ENCODE results near the gene AHDC1. TPM values are rescaled to one million over a fixed set of nuclear protein-coding genes. Genes with fewer than 3 reads are reported as not detected.

Gene AHDC1
- total and polyA plus RNA-seq, 2 donors (not counting 1 experiment from before 2014, with no cell fraction given): 4.2 to 6.9 TPM

GRCh38 chr1:27559466-27560030 is 44.4 kb downstream of the AHDC1 start:
- Histone ChIP-seq H3K4me2 (ENCODE audit: extremely low read depth, insufficient read depth, low read length) (no peak overlapping the region), H3K4me3 (replicated peaks in 1 of 4; ENCODE audit: control extremely low read depth in 1 of 4, insufficient read depth in 1 of 4, low read depth in 3 of 4, low read length in 4 of 4) (no peak overlapping the region), H3K27ac (ENCODE audit: insufficient read depth, low read length) (no peak overlapping the region), H3K9ac (ENCODE audit: insufficient read depth, low read length) (no peak overlapping the region), H3K79me2 (ENCODE audit: control insufficient read depth, insufficient read depth, low read length) (peaks cover 29% of the 10 kb centered on the region), H2AFZ (ENCODE audit: low read length) (no peak overlapping the region), H3K4me1 (ENCODE audit: control insufficient read depth, extremely low read depth, insufficient read depth, low read length) (peaks cover 71% of the 10 kb centered on the region), H4K20me1 (ENCODE audit: control insufficient read depth, extremely low read depth, insufficient read depth, low read length) (no peaks in the 10 kb centered on the region), H3K9me3 (ENCODE audit: control insufficient read depth, insufficient read depth, low read depth, low read length) (no peaks in the 10 kb centered on the region), H3K36me3 (ENCODE audit: control insufficient read depth, insufficient read depth, low read length) (no peaks in the 10 kb centered on the region), H3K27me3 (ENCODE audit: control insufficient read depth, insufficient read depth, low read length) (no peaks in the 10 kb centered on the region)
- no peak for DNase-seq (ENCODE audit: low read depth in 2 of 2)
- TF ChIP-seq EZH2 (IDR thresholded peaks at IDR 0.05; ENCODE audit: low read length, missing control alignments) (no peak), CTCF (conservative IDR thresholded peaks at IDR 0.05 in 1 of 2, IDR thresholded peaks at IDR 0.05 in 1 of 2; ENCODE audit: low read depth in 1 of 2, low read length in 2 of 2) (no peak)

- no peak overlapping the region for H3K4me3 ChIP-seq (replicated peaks in 1 of 4; ENCODE audit: control extremely low read depth in 1 of 4, insufficient read depth in 1 of 4, low read depth in 3 of 4, low read length in 4 of 4)
- DNase-seq (ENCODE audit: low read depth in 2 of 2): peak in 1 of 2 donors; percentile 48
- no peaks in the 10 kb centered on the region for H3K9me3 ChIP-seq (ENCODE audit: control insufficient read depth, insufficient read depth, low read depth, low read length)
- H3K4me2 ChIP-seq (ENCODE audit: extremely low read depth, insufficient read depth, low read length): peak overlapping the region; percentile 51
- peaks cover 17% of the 10 kb centered on the region for H3K79me2 ChIP-seq (ENCODE audit: control insufficient read depth, insufficient read depth, low read length)
- H3K27ac ChIP-seq (ENCODE audit: insufficient read depth, low read length): peak overlapping the region; percentile 47
- TF ChIP-seq EZH2 (IDR thresholded peaks at IDR 0.05; ENCODE audit: low read length, missing control alignments): no peak
- no peak for TF ChIP-seq CTCF (conservative IDR thresholded peaks at IDR 0.05 in 1 of 2, IDR thresholded peaks at IDR 0.05 in 1 of 2; ENCODE audit: low read depth in 1 of 2, low read length in 2 of 2)
- no peak overlapping the region for H2AFZ ChIP-seq (ENCODE audit: low read length)
- H3K27me3 ChIP-seq (ENCODE audit: control insufficient read depth, insufficient read depth, low read length): no peaks in the 10 kb centered on the region
- peaks cover 53% of the 10 kb centered on the region for H3K4me1 ChIP-seq (ENCODE audit: control insufficient read depth, extremely low read depth, insufficient read depth, low read length)
- H3K36me3 ChIP-seq (ENCODE audit: control insufficient read depth, insufficient read depth, low read length): peaks cover 2% of the 10 kb centered on the region
- no peak overlapping the region for H3K9ac ChIP-seq (ENCODE audit: insufficient read depth, low read length)
- no peaks in the 10 kb centered on the region for H4K20me1 ChIP-seq (ENCODE audit: control insufficient read depth, extremely low read depth, insufficient read depth, low read length)
Measured at GRCh38 chr1:27557596-27558340, 46.2 kb downstream of the AHDC1 start.

- no peak overlapping the region for H2AFZ ChIP-seq (ENCODE audit: low read length)
- peaks cover 46% of the 10 kb centered on the region for H3K4me1 ChIP-seq (ENCODE audit: control insufficient read depth, extremely low read depth, insufficient read depth, low read length)
- peak; percentile 95 to 96 for DNase-seq (ENCODE audit: low read depth in 2 of 2)
- no peak overlapping the region for H3K9ac ChIP-seq (ENCODE audit: insufficient read depth, low read length)
- H3K27me3 ChIP-seq (ENCODE audit: control insufficient read depth, insufficient read depth, low read length): no peaks in the 10 kb centered on the region
- peak overlapping the region in 1 of 4 experiments; percentile 22 for H3K4me3 ChIP-seq (replicated peaks in 1 of 4; ENCODE audit: control extremely low read depth in 1 of 4, insufficient read depth in 1 of 4, low read depth in 3 of 4, low read length in 4 of 4)
- H3K36me3 ChIP-seq (ENCODE audit: control insufficient read depth, insufficient read depth, low read length): peaks cover 5% of the 10 kb centered on the region
- no peak for TF ChIP-seq EZH2 (IDR thresholded peaks at IDR 0.05; ENCODE audit: low read length, missing control alignments)
- TF ChIP-seq CTCF (conservative IDR thresholded peaks at IDR 0.05 in 1 of 2, IDR thresholded peaks at IDR 0.05 in 1 of 2; ENCODE audit: low read depth in 1 of 2, low read length in 2 of 2): peak; percentile 81 to 86
- H3K79me2 ChIP-seq (ENCODE audit: control insufficient read depth, insufficient read depth, low read length): peaks cover 10% of the 10 kb centered on the region
- H3K27ac ChIP-seq (ENCODE audit: insufficient read depth, low read length): peak overlapping the region; percentile 47
- no peaks in the 10 kb centered on the region for H4K20me1 ChIP-seq (ENCODE audit: control insufficient read depth, extremely low read depth, insufficient read depth, low read length)
- H3K9me3 ChIP-seq (ENCODE audit: control insufficient read depth, insufficient read depth, low read depth, low read length): no peaks in the 10 kb centered on the region
- H3K4me2 ChIP-seq (ENCODE audit: extremely low read depth, insufficient read depth, low read length): peak overlapping the region; percentile 51
Measured at GRCh38 chr1:27556781-27557595, 47.0 kb downstream of the AHDC1 start.

All from fibroblast of lung (primary cell).